Liver (tissue), 3 donors: Measurements from ENCODE around the gene TNFAIP8L2.

Experiments
- GABPA ChIP-seq, 2 donors: IDR thresholded peaks in 1 of 2; conservative IDR thresholded peaks in 1 of 2; 2 replicates each; pipeline ENCODE4 v1.6.1; 2016; ENCODE audit warnings: antibody characterized with exemption in 2 of 2, mild to moderate bottlenecking in 1 of 2, moderate library complexity in 1 of 2
- JUND ChIP-seq, 2 donors: IDR thresholded peaks; 2 replicates each; pipeline ENCODE4 v1.6.1; 2016; ENCODE audit warnings: antibody characterized with exemption in 2 of 2
- RXRA ChIP-seq, 2 donors: IDR thresholded peaks; 2 replicates each; pipeline ENCODE4 v1.6.1; 2017 to 2018; ENCODE audit warnings: antibody characterized with exemption in 2 of 2, mild to moderate bottlenecking in 1 of 2
- TF ChIP-seq, protein P1 (sequence below): fragments of 150-350 bp; IDR thresholded peaks from 2 replicates; pipeline ENCODE4 v1.5.1; 2017; ENCODE audit warnings: improper control_type of control experiment, low read depth, low read length; ENCODE audit not compliant: missing input control
- TF ChIP-seq, protein P2 (sequence below): IDR thresholded peaks from 2 replicates; pipeline ENCODE4 v1.6.1; 2016; ENCODE audit warnings: antibody characterized with exemption
- TF ChIP-seq, protein P3 (sequence below): IDR thresholded peaks from 2 replicates; pipeline ENCODE4 v1.6.1; 2016; ENCODE audit warnings: antibody characterized with exemption, mild to moderate bottlenecking
- donor health status: healthy.
- donor health status: healthy.

GRCh38 chr1:151167116-151167515 is 10.7 kb downstream of the TNFAIP8L2 start:
- TF ChIP-seq, protein P1, sequence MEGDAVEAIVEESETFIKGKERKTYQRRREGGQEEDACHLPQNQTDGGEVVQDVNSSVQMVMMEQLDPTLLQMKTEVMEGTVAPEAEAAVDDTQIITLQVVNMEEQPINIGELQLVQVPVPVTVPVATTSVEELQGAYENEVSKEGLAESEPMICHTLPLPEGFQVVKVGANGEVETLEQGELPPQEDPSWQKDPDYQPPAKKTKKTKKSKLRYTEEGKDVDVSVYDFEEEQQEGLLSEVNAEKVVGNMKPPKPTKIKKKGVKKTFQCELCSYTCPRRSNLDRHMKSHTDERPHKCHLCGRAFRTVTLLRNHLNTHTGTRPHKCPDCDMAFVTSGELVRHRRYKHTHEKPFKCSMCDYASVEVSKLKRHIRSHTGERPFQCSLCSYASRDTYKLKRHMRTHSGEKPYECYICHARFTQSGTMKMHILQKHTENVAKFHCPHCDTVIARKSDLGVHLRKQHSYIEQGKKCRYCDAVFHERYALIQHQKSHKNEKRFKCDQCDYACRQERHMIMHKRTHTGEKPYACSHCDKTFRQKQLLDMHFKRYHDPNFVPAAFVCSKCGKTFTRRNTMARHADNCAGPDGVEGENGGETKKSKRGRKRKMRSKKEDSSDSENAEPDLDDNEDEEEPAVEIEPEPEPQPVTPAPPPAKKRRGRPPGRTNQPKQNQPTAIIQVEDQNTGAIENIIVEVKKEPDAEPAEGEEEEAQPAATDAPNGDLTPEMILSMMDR, result no peak
- TF ChIP-seq, protein P2, sequence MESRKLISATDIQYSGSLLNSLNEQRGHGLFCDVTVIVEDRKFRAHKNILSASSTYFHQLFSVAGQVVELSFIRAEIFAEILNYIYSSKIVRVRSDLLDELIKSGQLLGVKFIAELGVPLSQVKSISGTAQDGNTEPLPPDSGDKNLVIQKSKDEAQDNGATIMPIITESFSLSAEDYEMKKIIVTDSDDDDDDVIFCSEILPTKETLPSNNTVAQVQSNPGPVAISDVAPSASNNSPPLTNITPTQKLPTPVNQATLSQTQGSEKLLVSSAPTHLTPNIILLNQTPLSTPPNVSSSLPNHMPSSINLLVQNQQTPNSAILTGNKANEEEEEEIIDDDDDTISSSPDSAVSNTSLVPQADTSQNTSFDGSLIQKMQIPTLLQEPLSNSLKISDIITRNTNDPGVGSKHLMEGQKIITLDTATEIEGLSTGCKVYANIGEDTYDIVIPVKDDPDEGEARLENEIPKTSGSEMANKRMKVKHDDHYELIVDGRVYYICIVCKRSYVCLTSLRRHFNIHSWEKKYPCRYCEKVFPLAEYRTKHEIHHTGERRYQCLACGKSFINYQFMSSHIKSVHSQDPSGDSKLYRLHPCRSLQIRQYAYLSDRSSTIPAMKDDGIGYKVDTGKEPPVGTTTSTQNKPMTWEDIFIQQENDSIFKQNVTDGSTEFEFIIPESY, result no peak
- TF ChIP-seq, protein P3, sequence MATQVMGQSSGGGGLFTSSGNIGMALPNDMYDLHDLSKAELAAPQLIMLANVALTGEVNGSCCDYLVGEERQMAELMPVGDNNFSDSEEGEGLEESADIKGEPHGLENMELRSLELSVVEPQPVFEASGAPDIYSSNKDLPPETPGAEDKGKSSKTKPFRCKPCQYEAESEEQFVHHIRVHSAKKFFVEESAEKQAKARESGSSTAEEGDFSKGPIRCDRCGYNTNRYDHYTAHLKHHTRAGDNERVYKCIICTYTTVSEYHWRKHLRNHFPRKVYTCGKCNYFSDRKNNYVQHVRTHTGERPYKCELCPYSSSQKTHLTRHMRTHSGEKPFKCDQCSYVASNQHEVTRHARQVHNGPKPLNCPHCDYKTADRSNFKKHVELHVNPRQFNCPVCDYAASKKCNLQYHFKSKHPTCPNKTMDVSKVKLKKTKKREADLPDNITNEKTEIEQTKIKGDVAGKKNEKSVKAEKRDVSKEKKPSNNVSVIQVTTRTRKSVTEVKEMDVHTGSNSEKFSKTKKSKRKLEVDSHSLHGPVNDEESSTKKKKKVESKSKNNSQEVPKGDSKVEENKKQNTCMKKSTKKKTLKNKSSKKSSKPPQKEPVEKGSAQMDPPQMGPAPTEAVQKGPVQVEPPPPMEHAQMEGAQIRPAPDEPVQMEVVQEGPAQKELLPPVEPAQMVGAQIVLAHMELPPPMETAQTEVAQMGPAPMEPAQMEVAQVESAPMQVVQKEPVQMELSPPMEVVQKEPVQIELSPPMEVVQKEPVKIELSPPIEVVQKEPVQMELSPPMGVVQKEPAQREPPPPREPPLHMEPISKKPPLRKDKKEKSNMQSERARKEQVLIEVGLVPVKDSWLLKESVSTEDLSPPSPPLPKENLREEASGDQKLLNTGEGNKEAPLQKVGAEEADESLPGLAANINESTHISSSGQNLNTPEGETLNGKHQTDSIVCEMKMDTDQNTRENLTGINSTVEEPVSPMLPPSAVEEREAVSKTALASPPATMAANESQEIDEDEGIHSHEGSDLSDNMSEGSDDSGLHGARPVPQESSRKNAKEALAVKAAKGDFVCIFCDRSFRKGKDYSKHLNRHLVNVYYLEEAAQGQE, result no peak
- no peak for TF ChIP-seq JUND (IDR thresholded peaks at IDR 0.05)
- TF ChIP-seq GABPA (IDR thresholded peaks at IDR 0.05 in 1 of 2, conservative IDR thresholded peaks at IDR 0.05 in 1 of 2), result no peak
- no peak for TF ChIP-seq RXRA (IDR thresholded peaks at IDR 0.05)
